Breast epithelium (tissue), 3 donors: Measurements from ENCODE around the gene NOM1.

Experiments
- POLR2A ChIP-seq: fragments of 450-650 bp; IDR thresholded peaks from one replicate; pipeline ENCODE4 v1.6.1; 2016; ENCODE audit warnings: antibody characterized with exemption, mild to moderate bottlenecking, moderate library complexity
- TF ChIP-seq, protein P1 (sequence below), 3 donors: fragments of 450-650 bp; IDR thresholded peaks; one replicate each; pipeline ENCODE4 v1.5.1; 2016 to 2017; ENCODE audit warnings: antibody characterized with exemption in 3 of 3, mild to moderate bottlenecking in 3 of 3, moderate library complexity in 3 of 3

GRCh38 chr7:157018328-157018996 lies 69.0 kb downstream of the NOM1 start:
- TF ChIP-seq POLR2A: no peak
- TF ChIP-seq, protein P1, sequence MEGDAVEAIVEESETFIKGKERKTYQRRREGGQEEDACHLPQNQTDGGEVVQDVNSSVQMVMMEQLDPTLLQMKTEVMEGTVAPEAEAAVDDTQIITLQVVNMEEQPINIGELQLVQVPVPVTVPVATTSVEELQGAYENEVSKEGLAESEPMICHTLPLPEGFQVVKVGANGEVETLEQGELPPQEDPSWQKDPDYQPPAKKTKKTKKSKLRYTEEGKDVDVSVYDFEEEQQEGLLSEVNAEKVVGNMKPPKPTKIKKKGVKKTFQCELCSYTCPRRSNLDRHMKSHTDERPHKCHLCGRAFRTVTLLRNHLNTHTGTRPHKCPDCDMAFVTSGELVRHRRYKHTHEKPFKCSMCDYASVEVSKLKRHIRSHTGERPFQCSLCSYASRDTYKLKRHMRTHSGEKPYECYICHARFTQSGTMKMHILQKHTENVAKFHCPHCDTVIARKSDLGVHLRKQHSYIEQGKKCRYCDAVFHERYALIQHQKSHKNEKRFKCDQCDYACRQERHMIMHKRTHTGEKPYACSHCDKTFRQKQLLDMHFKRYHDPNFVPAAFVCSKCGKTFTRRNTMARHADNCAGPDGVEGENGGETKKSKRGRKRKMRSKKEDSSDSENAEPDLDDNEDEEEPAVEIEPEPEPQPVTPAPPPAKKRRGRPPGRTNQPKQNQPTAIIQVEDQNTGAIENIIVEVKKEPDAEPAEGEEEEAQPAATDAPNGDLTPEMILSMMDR (IDR thresholded peaks at IDR 0.05): no peak
